ENCODE data around the gene ATP13A4.

DNA sequence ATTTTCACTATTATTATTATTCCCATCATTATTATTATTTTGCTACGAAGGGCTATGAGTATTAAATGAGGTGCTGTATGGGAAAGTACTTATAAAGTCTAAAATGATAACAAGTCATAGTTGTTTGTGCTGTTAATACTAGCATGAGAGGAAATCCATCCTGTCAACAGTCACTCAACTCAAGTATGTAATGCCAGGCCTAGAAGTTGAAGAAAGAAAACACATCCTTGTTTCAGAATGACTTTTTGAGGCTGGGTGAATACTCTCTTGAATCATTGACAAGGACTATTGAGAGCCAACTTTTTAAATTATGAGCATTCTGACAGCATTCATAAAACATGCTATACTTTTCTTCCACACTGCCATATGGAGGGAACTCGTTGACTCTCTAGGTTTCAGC lies 115.3 kb downstream of the ATP13A4 start:
- TF ChIP-seq, protein P1, sequence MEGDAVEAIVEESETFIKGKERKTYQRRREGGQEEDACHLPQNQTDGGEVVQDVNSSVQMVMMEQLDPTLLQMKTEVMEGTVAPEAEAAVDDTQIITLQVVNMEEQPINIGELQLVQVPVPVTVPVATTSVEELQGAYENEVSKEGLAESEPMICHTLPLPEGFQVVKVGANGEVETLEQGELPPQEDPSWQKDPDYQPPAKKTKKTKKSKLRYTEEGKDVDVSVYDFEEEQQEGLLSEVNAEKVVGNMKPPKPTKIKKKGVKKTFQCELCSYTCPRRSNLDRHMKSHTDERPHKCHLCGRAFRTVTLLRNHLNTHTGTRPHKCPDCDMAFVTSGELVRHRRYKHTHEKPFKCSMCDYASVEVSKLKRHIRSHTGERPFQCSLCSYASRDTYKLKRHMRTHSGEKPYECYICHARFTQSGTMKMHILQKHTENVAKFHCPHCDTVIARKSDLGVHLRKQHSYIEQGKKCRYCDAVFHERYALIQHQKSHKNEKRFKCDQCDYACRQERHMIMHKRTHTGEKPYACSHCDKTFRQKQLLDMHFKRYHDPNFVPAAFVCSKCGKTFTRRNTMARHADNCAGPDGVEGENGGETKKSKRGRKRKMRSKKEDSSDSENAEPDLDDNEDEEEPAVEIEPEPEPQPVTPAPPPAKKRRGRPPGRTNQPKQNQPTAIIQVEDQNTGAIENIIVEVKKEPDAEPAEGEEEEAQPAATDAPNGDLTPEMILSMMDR (IDR thresholded peaks at IDR 0.05) = no peak
- TF ChIP-seq POLR2A (IDR thresholded peaks at IDR 0.05) = no peak

Measured in uterus (tissue), 2 donors.